Neural cell (in vitro differentiated cells): ENCODE results near the gene MPV17L. TPM values are rescaled to one million over a fixed set of nuclear protein-coding genes. Genes with fewer than 3 reads are reported as not detected.
"Not testable (repeated sequence)": the region's sequence is repeated elsewhere in the genome, so short reads cannot be mapped to it uniquely, and the experiment has no call there.

Experiments used
- H2AFZ ChIP-seq: fragments of 200-600, 300-800 bp; sonication (generic), shearing (Covaris generic); 2 replicates; pipeline ENCODE4 v1.6.0; 2014; ENCODE audit warnings: low read depth, mild to moderate bottlenecking, antibody characterized with exemption, low read length, moderate library complexity
- H3F3A ChIP-seq: fragments of 200-600 bp; shearing (Covaris generic); 2 replicates; pipeline ENCODE4 v1.6.1; 2016; ENCODE audit warnings: mild to moderate bottlenecking, moderate library complexity, mixed read lengths, antibody characterized with exemption, low read length; ENCODE audit not compliant: insufficient read depth, poor library complexity, severe bottlenecking
- H3K27ac ChIP-seq: fragments of 200-600, 300-800 bp; sonication (generic), shearing (Covaris generic); 2 replicates; pipeline ENCODE4 v1.5.1; 2014; ENCODE audit warnings: mild to moderate bottlenecking, low read length, moderate library complexity
- H3K27me3 ChIP-seq: fragments of 300-800, 200-600 bp; sonication (generic), shearing (Covaris generic); 2 replicates; pipeline ENCODE4 v1.6.0; 2014; ENCODE audit warnings: mild to moderate bottlenecking, low read depth, low read length, moderate library complexity; ENCODE audit not compliant: insufficient read depth
- H3K36me3 ChIP-seq: fragments of 300-800, 200-600 bp; sonication (generic), shearing (Covaris generic); 2 replicates; pipeline ENCODE4 v1.5.1; 2014; ENCODE audit warnings: mild to moderate bottlenecking, antibody characterized with exemption, low read length, moderate library complexity; ENCODE audit not compliant: insufficient read depth
- H3K4me2 ChIP-seq: fragments of 300-800, 200-600 bp; sonication (generic), shearing (Covaris generic); 2 replicates; pipeline ENCODE4 v1.6.0; 2014; ENCODE audit warnings: mild to moderate bottlenecking, low read length
- H3K4me3 ChIP-seq: fragments of 300-800, 200-600 bp; sonication (generic), shearing (Covaris generic); 2 replicates; pipeline ENCODE4 v1.5.1; 2014; ENCODE audit warnings: mild to moderate bottlenecking, low read length, moderate library complexity
- H3K79me2 ChIP-seq: fragments of 200-600 bp; shearing (Covaris generic); replicated peaks from 2 replicates; pipeline ENCODE4 v1.6.0; 2014; ENCODE audit warnings: mild to moderate bottlenecking, low read length, moderate library complexity; ENCODE audit not compliant: insufficient read depth
- H3K9ac ChIP-seq: fragments of 300-800, 200-600 bp; sonication (generic), shearing (Covaris generic); 2 replicates; pipeline ENCODE4 v1.6.1; 2016; ENCODE audit warnings: mild to moderate bottlenecking, low read length, mixed read lengths
- H3K9me2 ChIP-seq: fragments of 200-600 bp; shearing (Covaris generic); 2 replicates; pipeline ENCODE4 v1.6.1; 2016; ENCODE audit warnings: mild to moderate bottlenecking, low read length, mixed read lengths; ENCODE audit not compliant: insufficient read depth
- H3K9me3 ChIP-seq: fragments of 200-600, 300-800 bp; sonication (generic), shearing (Covaris generic); 2 replicates; pipeline ENCODE4 v1.6.1; 2016; ENCODE audit warnings: mild to moderate bottlenecking, mixed run types, low read length, moderate library complexity, mixed read lengths
- H4K20me1 ChIP-seq: fragments of 200-600 bp; shearing (Covaris generic); 2 replicates; pipeline ENCODE4 v1.6.1; 2016; ENCODE audit warnings: mild to moderate bottlenecking, mixed run types; ENCODE audit not compliant: insufficient read depth
- EP300 ChIP-seq: fragments of 450-650 bp; conservative IDR thresholded peaks from 2 replicates; pipeline ENCODE4 v1.6.1; 2014; ENCODE audit warnings: antibody characterized with exemption, mild to moderate bottlenecking, moderate library complexity; ENCODE audit not compliant: poor library complexity, severe bottlenecking
- POLR2AphosphoS5 ChIP-seq: IDR thresholded peaks from 2 replicates; pipeline ENCODE4 v1.6.1; 2012
- TAF1 ChIP-seq: IDR thresholded peaks from 2 replicates; pipeline ENCODE4 v1.6.1; 2012; ENCODE audit warnings: low read depth
- polyA plus RNA-seq: library from polyadenylated mRNA; depleted of rRNA; stranded (reverse); fragments of >200 nt; gene quantifications from 2 replicates; pipeline ENCODE4 v1.2.3, GENCODE V29; 2014

The MPV17L gene
- polyA plus RNA-seq, 1 donor from 2014 or later = 0.10 TPM

DNA sequence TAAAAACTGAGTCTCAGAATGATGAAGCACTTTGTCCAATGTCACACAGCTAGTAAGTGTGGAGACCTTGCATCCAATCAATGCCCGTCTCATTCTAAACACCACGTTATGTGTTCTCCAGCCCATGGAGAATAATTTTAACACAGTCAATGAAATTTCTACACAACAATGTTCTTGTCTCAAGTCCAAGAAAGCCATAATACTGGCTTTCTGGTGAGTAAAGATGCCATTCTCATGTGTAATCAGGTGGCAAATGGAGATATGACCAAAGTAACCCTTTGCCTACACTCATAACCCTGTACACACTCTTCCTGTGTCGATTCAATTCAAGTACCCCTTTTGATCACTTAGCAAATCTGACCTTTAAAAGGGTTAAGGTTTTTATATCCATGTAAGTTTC lies 12.7 kb upstream of the MPV17L start:
- H3K36me3 ChIP-seq, H3K9me3 ChIP-seq, H2AFZ ChIP-seq, H3K9ac ChIP-seq, H3K79me2 ChIP-seq, H3K9me2 ChIP-seq, H3K4me2 ChIP-seq, H3K27me3 ChIP-seq, H3F3A ChIP-seq, H3K27ac ChIP-seq, H3K4me3 ChIP-seq, H4K20me1 ChIP-seq: not testable (repeated sequence)

DNA sequence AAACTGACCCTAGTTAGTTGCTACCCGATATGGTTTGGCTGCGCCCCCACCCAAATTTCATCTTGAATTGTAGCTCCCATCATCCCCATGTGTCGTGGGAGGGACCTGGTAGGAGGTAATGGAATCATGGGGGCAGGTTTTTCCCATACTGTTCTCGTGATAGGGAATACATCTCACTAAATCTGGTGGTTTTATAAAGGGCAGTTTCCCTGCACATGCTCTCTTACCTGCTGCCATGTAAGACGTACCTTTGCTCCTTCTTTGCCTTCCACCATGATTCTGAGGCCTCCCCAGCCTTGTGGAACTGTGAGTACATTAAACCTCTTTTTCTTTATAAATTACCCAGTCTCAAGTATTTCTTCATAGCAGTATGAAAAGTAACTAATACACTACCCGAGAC lies 7.5 kb upstream of the MPV17L start:
- H4K20me1 ChIP-seq, H3K79me2 ChIP-seq, H3K27ac ChIP-seq, H3K9ac ChIP-seq, H3K4me2 ChIP-seq, H3K4me3 ChIP-seq, H3K9me2 ChIP-seq, H3K9me3 ChIP-seq, H3F3A ChIP-seq, H3K27me3 ChIP-seq, H3K36me3 ChIP-seq, H2AFZ ChIP-seq: not testable (repeated sequence)

DNA sequence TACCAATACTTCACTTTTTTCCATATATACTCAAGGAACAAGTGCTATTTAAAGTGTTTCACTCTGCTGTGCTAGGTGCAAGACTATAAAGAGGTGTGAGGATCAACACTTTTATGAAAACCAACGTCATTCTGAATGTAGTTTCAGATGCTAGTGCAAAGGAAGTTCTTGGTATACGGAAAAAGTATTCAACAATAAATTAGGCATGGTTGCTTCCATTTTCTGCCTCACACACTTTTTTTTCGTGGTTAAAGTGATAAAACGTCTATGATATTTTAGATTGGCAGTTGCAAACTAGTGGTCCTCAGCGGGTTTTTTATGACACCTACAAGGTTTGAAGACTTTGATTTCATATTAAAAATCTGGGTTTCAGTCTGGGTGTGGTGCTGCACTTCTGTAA lies 5.6 kb upstream of the MPV17L start:
- not testable (repeated sequence) for H2AFZ ChIP-seq, H3K4me3 ChIP-seq, H3K27me3 ChIP-seq, H3K9me3 ChIP-seq, H3K4me2 ChIP-seq, H3F3A ChIP-seq, H3K36me3 ChIP-seq, H3K9ac ChIP-seq, H3K79me2 ChIP-seq, H3K9me2 ChIP-seq, H4K20me1 ChIP-seq, H3K27ac ChIP-seq

DNA sequence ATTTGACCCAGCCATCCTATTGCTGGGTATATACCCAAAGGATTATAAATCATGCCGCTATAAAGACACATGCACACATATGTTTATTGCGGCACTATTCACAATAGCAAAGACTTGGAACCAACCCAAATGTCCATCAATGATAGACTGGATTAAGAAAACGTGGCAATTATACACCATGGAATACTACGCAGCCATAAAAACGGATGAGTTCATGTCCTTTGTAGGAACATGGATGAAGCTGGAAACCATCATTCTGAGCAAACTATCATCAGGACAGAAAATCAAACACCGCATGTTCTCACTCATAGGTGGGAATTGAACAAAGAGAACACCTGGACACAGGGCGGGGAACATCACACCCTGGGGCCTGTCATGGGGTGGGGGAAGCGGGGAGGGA lies 2.5 kb upstream of the MPV17L start:
- H4K20me1 ChIP-seq, H3K79me2 ChIP-seq, H3K36me3 ChIP-seq, H3F3A ChIP-seq, H3K4me3 ChIP-seq, H3K9ac ChIP-seq, H2AFZ ChIP-seq, H3K4me2 ChIP-seq, H3K9me2 ChIP-seq, H3K27ac ChIP-seq, H3K9me3 ChIP-seq, H3K27me3 ChIP-seq: not testable (repeated sequence)

DNA sequence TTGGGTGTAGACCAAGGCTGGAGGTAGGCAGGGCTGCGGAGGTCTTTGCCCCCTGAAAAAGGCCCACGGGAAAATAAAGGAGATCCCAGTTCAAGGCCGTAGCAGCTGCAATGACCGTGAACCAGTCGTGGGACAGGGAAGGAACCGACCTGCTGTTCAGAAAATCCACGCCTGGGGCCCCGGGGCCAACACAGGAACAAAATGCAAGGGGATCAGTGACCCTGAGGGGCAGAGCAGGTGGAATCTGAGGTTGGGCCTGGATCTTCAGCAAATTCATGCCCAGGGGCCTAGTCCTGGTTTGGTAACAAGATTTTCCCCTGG lies 915 bp downstream of the MPV17L start:
- H3K36me3 ChIP-seq, H3K9me2 ChIP-seq, H3K4me3 ChIP-seq, H3K79me2 ChIP-seq, H3K27me3 ChIP-seq, H2AFZ ChIP-seq, H3K9me3 ChIP-seq, H3K4me2 ChIP-seq, H3K27ac ChIP-seq, H3K9ac ChIP-seq, H4K20me1 ChIP-seq, H3F3A ChIP-seq: not testable (repeated sequence)

DNA sequence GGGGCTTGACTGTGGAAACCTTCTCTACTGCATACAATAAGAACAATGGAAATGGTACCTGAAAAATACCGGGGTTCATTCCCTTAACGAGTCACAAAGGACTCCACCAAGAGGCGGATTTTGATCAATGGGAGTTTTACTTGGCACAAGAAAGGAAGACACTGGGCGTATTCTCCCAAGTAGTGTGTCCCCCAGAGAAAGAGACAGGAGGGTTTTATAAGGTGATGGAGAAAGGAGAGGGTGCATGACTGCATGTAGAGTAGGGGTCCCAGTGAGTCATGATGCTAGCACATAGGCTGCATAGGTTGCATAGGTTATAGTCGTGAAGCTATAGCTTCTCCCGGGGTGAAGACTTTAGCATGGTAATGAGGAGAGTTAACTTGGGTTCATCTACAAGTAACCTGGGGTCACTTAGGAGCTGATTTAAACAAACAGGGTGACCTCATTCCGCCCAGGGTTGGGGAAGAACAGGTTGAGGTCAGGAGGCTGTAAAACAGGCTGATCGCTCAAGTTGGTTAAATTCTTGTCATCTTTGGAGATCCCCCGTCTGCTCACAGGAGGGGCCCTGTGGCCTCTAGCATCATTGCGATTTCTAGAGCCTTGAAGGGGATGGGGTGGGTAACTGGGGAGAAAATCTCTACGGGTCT lies 1.5 kb downstream of the MPV17L start:
- Histone ChIP-seq H3F3A (no peaks in the 10 kb centered on the region), H3K4me3 (no peak overlapping the region), H3K36me3 (no peaks in the 10 kb centered on the region), H2AFZ (no peak overlapping the region), H3K27ac (no peak overlapping the region), H3K9me3 (no peaks in the 10 kb centered on the region), H3K9me2 (no peaks in the 10 kb centered on the region), H3K27me3 (peaks cover 3% of the 10 kb centered on the region), H3K9ac (no peak overlapping the region), H3K4me2 (no peak overlapping the region), H4K20me1 (no peaks in the 10 kb centered on the region), H3K79me2 (no peaks in the 10 kb centered on the region)
- no peak for TF ChIP-seq EP300
- no peak for TF ChIP-seq POLR2AphosphoS5
- no peak for TF ChIP-seq TAF1
